Liver (tissue), 3 donors: ENCODE results near the gene CEP76.

Source experiments
- CTCF ChIP-seq: fragments of 150-350 bp; IDR thresholded peaks from 2 replicates; pipeline ENCODE4 v1.5.1; 2017; ENCODE audit warnings: improper control_type of control experiment, low read depth, low read length; ENCODE audit not compliant: missing input control
- RAD21 ChIP-seq, 2 donors: IDR thresholded peaks; 2 replicates each; pipeline ENCODE4 v1.6.1; 2016; ENCODE audit warnings: antibody characterized with exemption in 2 of 2, mild to moderate bottlenecking in 2 of 2
- REST ChIP-seq: IDR thresholded peaks from 2 replicates; pipeline ENCODE4 v1.6.1; 2016; ENCODE audit warnings: antibody characterized with exemption, mild to moderate bottlenecking
- RXRA ChIP-seq, 2 donors: IDR thresholded peaks; 2 replicates each; pipeline ENCODE4 v1.6.1; 2017 to 2018; ENCODE audit warnings: antibody characterized with exemption in 2 of 2, mild to moderate bottlenecking in 1 of 2
- SP1 ChIP-seq: IDR thresholded peaks from 2 replicates; pipeline ENCODE4 v1.6.1; 2018; ENCODE audit warnings: antibody characterized with exemption, mild to moderate bottlenecking
- TAF1 ChIP-seq: conservative IDR thresholded peaks from 2 replicates; pipeline ENCODE4 v1.6.1; 2016; ENCODE audit warnings: antibody characterized with exemption, mild to moderate bottlenecking
- YY1 ChIP-seq: IDR thresholded peaks from 2 replicates; pipeline ENCODE4 v1.6.1; 2016; ENCODE audit warnings: antibody characterized with exemption, mild to moderate bottlenecking
- donor health status: healthy.
- donor health status: healthy.

GRCh38 chr18:12630136-12630535 lies 72.4 kb downstream of the CEP76 start:
- TF ChIP-seq CTCF (no peak), YY1 (no peak), RAD21 (IDR thresholded peaks at IDR 0.05) (no peak), SP1 (no peak), REST (no peak), RXRA (IDR thresholded peaks at IDR 0.05) (no peak), TAF1 (no peak)
